Endothelial cell of umbilical vein (primary cell): ENCODE measurements around the gene MKRN1. TPM values are rescaled to one million over a fixed set of nuclear protein-coding genes. Genes with fewer than 3 reads are reported as not detected.

Source experiments
- BruUV-seq: library from RNA; stranded (reverse); fragments of 400-500 nt; replicated peaks from 2 replicates; lab custom pipeline; 2021; lab: Mats Ljungman, UMichigan
- CTCF ChIA-PET: fragments of 300-600, 350-600 bp; sonication (Branson Sonifier 250); formaldehyde crosslinking; loops from one replicate; lab custom pipeline; 2021; ENCODE audit warnings: antibody characterized with exemption, inconsistent platforms; lab: Charles Lee
- POLR2A ChIA-PET: fragments of 300-600, 350-600 bp; sonication (Branson Sonifier 250); formaldehyde crosslinking; loops from one replicate; lab custom pipeline; 2021; ENCODE audit warnings: antibody characterized with exemption, inconsistent platforms; lab: Charles Lee
- DNase-seq: peaks from one replicate; pipeline ENCODE4 v3.0.0-alpha.2; 2011; ENCODE audit warnings: low read depth, low spot score
- FAIRE-seq: peaks from 2 replicates; lab custom pipeline; 2011; peaks lifted over from hg19 to GRCh38; lab: Jason Lieb, UNC
- H2AFZ ChIP-seq: 2 replicates; pipeline ENCODE4 v1.6.0; 2012; ENCODE audit warnings: low read depth, low read length, control low read depth, inconsistent platforms
- H3K27ac ChIP-seq: 2 replicates; pipeline ENCODE4 v1.5.1; 2011; ENCODE audit warnings: low read depth, mild to moderate bottlenecking, control low read depth, low read length, moderate library complexity; ENCODE audit not compliant: insufficient read depth
- H3K27me3 ChIP-seq, 2 experiments: 2 replicates each; pipeline versions ENCODE4 v1.6.0 to v1.6.1; 2011; ENCODE audit warnings: low read length in 2 of 2, mixed read lengths in 1 of 2; ENCODE audit not compliant: control insufficient read depth in 2 of 2, insufficient read depth in 2 of 2
- H3K36me3 ChIP-seq, 2 experiments: 2 replicates in 1 of 2; 3 replicates in 1 of 2; pipeline ENCODE4 v1.5.1; 2011; ENCODE audit warnings: low read length in 2 of 2, mild to moderate bottlenecking in 1 of 2, moderate library complexity in 1 of 2; ENCODE audit not compliant: control insufficient read depth in 2 of 2, insufficient read depth in 2 of 2; ENCODE audit errors: extremely low read depth in 1 of 2
- H3K4me1 ChIP-seq: 3 replicates; pipeline ENCODE4 v1.5.1; 2011; ENCODE audit warnings: mild to moderate bottlenecking, low read length; ENCODE audit not compliant: control insufficient read depth, insufficient read depth; ENCODE audit errors: extremely low read depth
- H3K4me2 ChIP-seq: 2 replicates; pipeline ENCODE4 v1.6.1; 2011; ENCODE audit warnings: low read length, control low read depth, mixed read lengths; ENCODE audit not compliant: insufficient read depth
- H3K4me3 ChIP-seq, 3 experiments: fragments of 200-600 bp in 1 of 3; sonication (generic), shearing (Covaris generic) in 1 of 3; replicated peaks in 1 of 3; 2 replicates each; pipeline ENCODE4 v1.5.1; 2011 to 2016; ENCODE audit warnings: control low read depth in 3 of 3, low read length in 3 of 3, mild to moderate bottlenecking in 2 of 3, inconsistent platforms in 1 of 3, low read depth in 1 of 3, moderate library complexity in 1 of 3; ENCODE audit not compliant: insufficient read depth in 1 of 3
- H3K79me2 ChIP-seq: 2 replicates; pipeline ENCODE4 v1.6.0; 2012; ENCODE audit warnings: low read length, inconsistent platforms; ENCODE audit not compliant: control insufficient read depth, insufficient read depth
- H3K9ac ChIP-seq: replicated peaks from 2 replicates; pipeline ENCODE3; 2011; ENCODE audit warnings: low read length, control low read depth; ENCODE audit not compliant: insufficient read depth; ENCODE audit errors: extremely low read depth
- H3K9me1 ChIP-seq: replicated peaks from 3 replicates; pipeline ENCODE4 v1.6.0; 2011; ENCODE audit warnings: mild to moderate bottlenecking, low read length; ENCODE audit not compliant: control insufficient read depth, insufficient read depth; ENCODE audit errors: extremely low read depth
- H3K9me3 ChIP-seq: replicated peaks from 2 replicates; pipeline ENCODE4 v1.5.1; 2012; ENCODE audit warnings: low read length, inconsistent platforms; ENCODE audit not compliant: control insufficient read depth, insufficient read depth
- H4K20me1 ChIP-seq: replicated peaks from 2 replicates; pipeline ENCODE3; 2011; ENCODE audit warnings: mild to moderate bottlenecking, low read length; ENCODE audit not compliant: control insufficient read depth, insufficient read depth; ENCODE audit errors: extremely low read depth
- EZH2 ChIP-seq: IDR thresholded peaks from 2 replicates; pipeline ENCODE4 v1.6.1; 2012; ENCODE audit warnings: borderline replicate concordance, low read depth, mild to moderate bottlenecking, moderate library complexity, low read length, inconsistent platforms; ENCODE audit not compliant: severe bottlenecking
- FOS ChIP-seq: IDR thresholded peaks from 2 replicates; pipeline ENCODE4 v1.6.1; 2011; ENCODE audit warnings: mild to moderate bottlenecking, low read length, moderate library complexity, borderline replicate concordance; ENCODE audit not compliant: insufficient read depth
- GATA2 ChIP-seq: IDR thresholded peaks from 2 replicates; pipeline ENCODE4 v1.7.0; 2011; ENCODE audit warnings: low read depth, mild to moderate bottlenecking, moderate library complexity, mixed read lengths, low read length; ENCODE audit not compliant: insufficient read length, insufficient read depth
- JUN ChIP-seq: IDR thresholded peaks from 2 replicates; pipeline ENCODE4 v1.6.1; 2011; ENCODE audit warnings: borderline replicate concordance, low read depth; ENCODE audit not compliant: insufficient read length, insufficient read depth
- MYC ChIP-seq: IDR thresholded peaks from one replicate; pipeline ENCODE4 v1.6.1; 2011; ENCODE audit warnings: mild to moderate bottlenecking, low read depth, low read length
- POLR2A ChIP-seq: IDR thresholded peaks from 2 replicates; pipeline ENCODE4 v1.6.1; 2012; ENCODE audit warnings: low read depth, mild to moderate bottlenecking, control low read depth, low read length
- POLR2AphosphoS5 ChIP-seq: IDR thresholded peaks from 2 replicates; pipeline ENCODE4 v1.6.1; 2012; ENCODE audit warnings: low read depth, mild to moderate bottlenecking, control low read depth, low read length, moderate library complexity; ENCODE audit not compliant: insufficient read depth
- dilution Hi-C: fragments of 300-500 bp; cut with MboI; formaldehyde crosslinking; loops from one replicate; pipeline ENCODE4 v1.15.0; 2019; ENCODE audit warnings: low sequenced_read_pairs; ENCODE audit not compliant: extremely low pct_ligation_motif_present
- intact Hi-C: fragments of 100-400 bp; cut with micrococcal nuclease; formaldehyde crosslinking; loops from one replicate; pipeline ENCODE4 v1.10.0; 2022
- polyA plus RNA-seq, 4 experiments: library from polyadenylated mRNA; depleted of rRNA in 3 of 4; stranded (reverse) in 3 of 4; unstranded in 1 of 4; fragments of >200 nt; gene quantifications; 2 replicates each; pipeline versions ENCODE4 v1.2.1 to v1.2.3, GENCODE V29; 2011 to 2012; ENCODE audit warnings: missing spikeins in 1 of 4
- total RNA-seq: library from RNA; stranded (reverse); gene quantifications from 2 replicates; pipeline ENCODE4 v1.2.3, GENCODE V29; 2021
- TF ChIP-seq, protein P1 (sequence below): IDR thresholded peaks from 2 replicates; pipeline ENCODE4 v1.6.1; 2011; ENCODE audit not compliant: insufficient read depth, insufficient read length
- TF ChIP-seq, protein P2 (sequence below), 2 donors: IDR thresholded peaks; 1 replicate in 1 of 2; 2 replicates in 1 of 2; pipeline ENCODE4 v1.5.1; 2011; ENCODE audit warnings: low read length in 2 of 2, mild to moderate bottlenecking in 2 of 2, moderate library complexity in 2 of 2, control low read depth in 1 of 2, inconsistent platforms in 1 of 2, low read depth in 1 of 2; ENCODE audit not compliant: insufficient read depth in 1 of 2; ENCODE audit errors: extremely low read depth in 1 of 2

The MKRN1 gene
- total and polyA plus RNA-seq, 2 donors (not counting 3 experiments of a cell fraction or from before 2014, with no cell fraction given) = 24.9 to 52.2 TPM

- BruUV-seq = no TSS peak
- H3K4me3 ChIP-seq = no peak overlapping the region
- H3K9ac ChIP-seq = no peak overlapping the region
- H3K27me3 ChIP-seq = peaks cover 4 to 5% of the 10 kb centered on the region in 2 experiments
- no peaks in the 10 kb centered on the region for H3K36me3 ChIP-seq
- no peaks in the 10 kb centered on the region for H4K20me1 ChIP-seq
- no peaks in the 10 kb centered on the region for H3K9me3 ChIP-seq
- no peak overlapping the region for H3K4me2 ChIP-seq
- dilution Hi-C loops (no loop called here), intact Hi-C loops (no loop called here)
- ChIA-PET POLR2A (no interaction called here), CTCF (no interaction called here)
- H2AFZ ChIP-seq = no peak overlapping the region
- no peak for FAIRE-seq
- H3K9me1 ChIP-seq = no peaks in the 10 kb centered on the region
- no peak overlapping the region for H3K27ac ChIP-seq
- no peak for DNase-seq
- H3K79me2 ChIP-seq = no peaks in the 10 kb centered on the region
- peaks cover 8% of the 10 kb centered on the region for H3K4me1 ChIP-seq
- TF ChIP-seq, protein P1, sequence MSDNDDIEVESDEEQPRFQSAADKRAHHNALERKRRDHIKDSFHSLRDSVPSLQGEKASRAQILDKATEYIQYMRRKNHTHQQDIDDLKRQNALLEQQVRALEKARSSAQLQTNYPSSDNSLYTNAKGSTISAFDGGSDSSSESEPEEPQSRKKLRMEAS = no peak
- TF ChIP-seq POLR2A (no peak), FOS (no peak), EZH2 (no peak), GATA2 (no peak), JUN (no peak), MYC (no peak), POLR2AphosphoS5 (no peak)
- TF ChIP-seq, protein P2, sequence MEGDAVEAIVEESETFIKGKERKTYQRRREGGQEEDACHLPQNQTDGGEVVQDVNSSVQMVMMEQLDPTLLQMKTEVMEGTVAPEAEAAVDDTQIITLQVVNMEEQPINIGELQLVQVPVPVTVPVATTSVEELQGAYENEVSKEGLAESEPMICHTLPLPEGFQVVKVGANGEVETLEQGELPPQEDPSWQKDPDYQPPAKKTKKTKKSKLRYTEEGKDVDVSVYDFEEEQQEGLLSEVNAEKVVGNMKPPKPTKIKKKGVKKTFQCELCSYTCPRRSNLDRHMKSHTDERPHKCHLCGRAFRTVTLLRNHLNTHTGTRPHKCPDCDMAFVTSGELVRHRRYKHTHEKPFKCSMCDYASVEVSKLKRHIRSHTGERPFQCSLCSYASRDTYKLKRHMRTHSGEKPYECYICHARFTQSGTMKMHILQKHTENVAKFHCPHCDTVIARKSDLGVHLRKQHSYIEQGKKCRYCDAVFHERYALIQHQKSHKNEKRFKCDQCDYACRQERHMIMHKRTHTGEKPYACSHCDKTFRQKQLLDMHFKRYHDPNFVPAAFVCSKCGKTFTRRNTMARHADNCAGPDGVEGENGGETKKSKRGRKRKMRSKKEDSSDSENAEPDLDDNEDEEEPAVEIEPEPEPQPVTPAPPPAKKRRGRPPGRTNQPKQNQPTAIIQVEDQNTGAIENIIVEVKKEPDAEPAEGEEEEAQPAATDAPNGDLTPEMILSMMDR (IDR thresholded peaks at IDR 0.05; ENCODE audit: extremely low read depth in 1 of 2, insufficient read depth in 1 of 2, low read depth in 1 of 2, low read length in 2 of 2) = no peak
These were observed 5.2 kb upstream of the MKRN1 start for GRCh38 chr7:140484479-140484878.
